Transverse colon (tissue), 4 donors: ENCODE results near the gene RALGPS1. TPM values are rescaled to one million over a fixed set of nuclear protein-coding genes. Genes with fewer than 3 reads are reported as not detected.
A peak's percentile ranks its signal among the peaks of the same experiment; 100 is the strongest.

Experiments
- DNase-seq: peaks from one replicate; pipeline ENCODE4 v3.0.0-alpha.2; 2019
- H3K27ac ChIP-seq, 4 donors: fragments of 200-600 bp; sonication (generic); 2 replicates each; pipeline ENCODE4 v1.5.1; 2016 to 2018; ENCODE audit warnings: inconsistent platforms in 4 of 4
- H3K27me3 ChIP-seq: fragments of 200-600 bp; sonication (generic); 2 replicates; pipeline ENCODE4 v1.5.1; 2017; ENCODE audit warnings: inconsistent platforms
- H3K36me3 ChIP-seq, 4 donors: fragments of 200-600 bp; sonication (generic); 2 replicates each; pipeline ENCODE4 v1.5.1; 2017 to 2019; ENCODE audit warnings: inconsistent platforms in 4 of 4
- H3K4me1 ChIP-seq, 4 donors: fragments of 200-600 bp; sonication (generic); 2 replicates each; pipeline ENCODE4 v1.5.1; 2017 to 2020; ENCODE audit warnings: inconsistent platforms in 4 of 4
- H3K4me3 ChIP-seq, 4 donors: fragments of 200-600 bp; sonication (generic); 1 replicate in 1 of 4; 2 replicates in 3 of 4; pipeline versions ENCODE4 v1.5.1 to v1.6.1; 2017 to 2019; ENCODE audit warnings: inconsistent platforms in 4 of 4
- H3K9me3 ChIP-seq, 2 donors: fragments of 200-600 bp; sonication (generic); 2 replicates each; pipeline ENCODE4 v1.5.1; 2017 to 2019; ENCODE audit warnings: inconsistent platforms in 2 of 2
- EP300 ChIP-seq: sonication (generic); formaldehyde crosslinking; IDR thresholded peaks from one replicate; pipeline ENCODE4 v1.6.1; 2017; ENCODE audit warnings: antibody characterized with exemption, low read depth
- POLR2A ChIP-seq: fragments of 450-650 bp; IDR thresholded peaks from one replicate; pipeline ENCODE4 v1.6.1; 2016; ENCODE audit warnings: antibody characterized with exemption, mild to moderate bottlenecking, moderate library complexity
- POLR2AphosphoS5 ChIP-seq, 3 donors: sonication (generic); formaldehyde crosslinking; IDR thresholded peaks; one replicate each; pipeline ENCODE4 v1.6.1; 2016; ENCODE audit warnings: antibody characterized with exemption in 3 of 3
- WGBS, 2 donors: methylation state at CpG; one replicate each; pipeline ENCODE4 v1.1.5; 2018; ENCODE audit warnings: low coverage in 1 of 2; 5-methylcytosine and 5-hydroxymethylcytosine counted together
- in situ Hi-C, 4 donors: fragments of 200-750 bp; cut with MboI; loops; one replicate each; pipeline versions ENCODE4 v1.15.0 to v1.15.1; 2017; ENCODE audit warnings: low sequenced_read_pairs in 3 of 4, low pct_ligation_motif_present in 1 of 4, low pct_unique_long_range_greater_than_20kb in 1 of 4
- intact Hi-C: fragments of 100-400 bp; cut with DNase I; formaldehyde crosslinking; loops from one replicate; pipeline ENCODE4 v1.15.1; 2023; ENCODE audit warnings: low total_unique reads
- total RNA-seq, 4 donors: library from RNA; depleted of rRNA; stranded (reverse); fragments of >200 nt; gene quantifications; one replicate each; pipeline ENCODE4 v1.1.0, GENCODE V29; 2016
- TF ChIP-seq, protein P1 (sequence below), 5 experiments: fragments of 200-600 bp in 3 of 5; fragments of 450-650 bp in 2 of 5; sonication (generic) in 3 of 5; IDR thresholded peaks; 1 replicate in 2 of 5; 2 replicates in 3 of 5; pipeline ENCODE4 v1.5.1; 2016 to 2017; ENCODE audit warnings: antibody characterized with exemption in 5 of 5, inconsistent platforms in 3 of 5, mild to moderate bottlenecking in 2 of 5, moderate library complexity in 1 of 5

The RALGPS1 gene
- total RNA-seq, 4 donors from 2014 or later = 46.0 to 119 (median 87.6) TPM

DNA sequence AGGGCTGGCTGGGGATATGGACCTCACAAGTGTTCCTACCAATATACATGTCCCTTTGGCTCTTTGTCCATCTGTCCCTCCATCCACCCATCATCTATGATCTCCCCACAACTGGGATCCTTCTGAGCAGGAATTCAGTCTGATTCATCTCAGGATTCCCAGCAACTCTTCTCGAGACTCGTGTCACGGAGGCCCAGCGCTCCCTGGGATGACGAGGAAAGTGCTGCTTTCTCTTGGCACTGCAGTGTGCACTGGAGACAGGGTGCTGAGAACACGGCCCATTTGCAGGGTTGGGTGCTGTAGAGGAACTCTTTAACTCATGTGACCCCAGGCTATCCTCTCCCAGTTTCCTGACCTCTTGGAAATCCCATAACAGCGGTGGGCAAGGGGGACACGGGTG is 135.0 kb downstream of the RALGPS1 start:
- intact Hi-C loops (no loop called here), in situ Hi-C loops (no loop called here)
- TF ChIP-seq, protein P1, sequence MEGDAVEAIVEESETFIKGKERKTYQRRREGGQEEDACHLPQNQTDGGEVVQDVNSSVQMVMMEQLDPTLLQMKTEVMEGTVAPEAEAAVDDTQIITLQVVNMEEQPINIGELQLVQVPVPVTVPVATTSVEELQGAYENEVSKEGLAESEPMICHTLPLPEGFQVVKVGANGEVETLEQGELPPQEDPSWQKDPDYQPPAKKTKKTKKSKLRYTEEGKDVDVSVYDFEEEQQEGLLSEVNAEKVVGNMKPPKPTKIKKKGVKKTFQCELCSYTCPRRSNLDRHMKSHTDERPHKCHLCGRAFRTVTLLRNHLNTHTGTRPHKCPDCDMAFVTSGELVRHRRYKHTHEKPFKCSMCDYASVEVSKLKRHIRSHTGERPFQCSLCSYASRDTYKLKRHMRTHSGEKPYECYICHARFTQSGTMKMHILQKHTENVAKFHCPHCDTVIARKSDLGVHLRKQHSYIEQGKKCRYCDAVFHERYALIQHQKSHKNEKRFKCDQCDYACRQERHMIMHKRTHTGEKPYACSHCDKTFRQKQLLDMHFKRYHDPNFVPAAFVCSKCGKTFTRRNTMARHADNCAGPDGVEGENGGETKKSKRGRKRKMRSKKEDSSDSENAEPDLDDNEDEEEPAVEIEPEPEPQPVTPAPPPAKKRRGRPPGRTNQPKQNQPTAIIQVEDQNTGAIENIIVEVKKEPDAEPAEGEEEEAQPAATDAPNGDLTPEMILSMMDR (IDR thresholded peaks at IDR 0.05) = no peak
- TF ChIP-seq POLR2AphosphoS5 (IDR thresholded peaks at IDR 0.05) (no peak), POLR2A (no peak), EP300 (no peak)
- Histone ChIP-seq H3K9me3 (no peaks in the 10 kb centered on the region), H3K36me3 (no peaks in the 10 kb centered on the region), H3K27me3 (no peaks in the 10 kb centered on the region), H3K4me3 (no peak overlapping the region), H3K4me1 (peaks cover 2 to 29% (median 11%) of the 10 kb centered on the region in 4 donors), H3K27ac (peak overlapping the region in 2 of 4 donors; percentile 15 to 47)
- no peak for DNase-seq
- WGBS, 2 donors = 89 to 91% methylated on average over 7 to 8 of the region's 8 CpGs

- TF ChIP-seq POLR2A = no peak
- no peak for TF ChIP-seq POLR2AphosphoS5 (IDR thresholded peaks at IDR 0.05)
- TF ChIP-seq EP300 = no peak
- TF ChIP-seq, protein P1 (IDR thresholded peaks at IDR 0.05) = no peak
- no peaks in the 10 kb centered on the region for H3K27me3 ChIP-seq
- WGBS, 2 donors = 96% methylated on average over 3 of the region's 3 CpGs; no CpG with 5 or more reads in 1 of the 2 donors
- no peaks in the 10 kb centered on the region for H3K9me3 ChIP-seq
- no peaks in the 10 kb centered on the region for H3K36me3 ChIP-seq
- intact Hi-C loops = no loop called here
- no peak overlapping the region for H3K4me3 ChIP-seq
- DNase-seq = no peak
- H3K27ac ChIP-seq = no peak overlapping the region
- in situ Hi-C loops = no loop called here
- peaks cover 2 to 29% (median 11%) of the 10 kb centered on the region in 4 donors for H3K4me1 ChIP-seq
Observed at GRCh38 chr9:127050152-127050551, 135.6 kb downstream of the RALGPS1 start.

GRCh38 chr9:127050591-127051001 is 136.0 kb downstream of the RALGPS1 start:
- no peak overlapping the region for H3K4me3 ChIP-seq
- no peak for DNase-seq
- H3K27me3 ChIP-seq = no peaks in the 10 kb centered on the region
- intact Hi-C loops = no loop called here
- H3K9me3 ChIP-seq = no peaks in the 10 kb centered on the region
- no peak overlapping the region for H3K27ac ChIP-seq
- WGBS, 2 donors = 92 to 93% methylated on average over 3 to 7 of the region's 7 CpGs
- in situ Hi-C loops = no loop called here
- no peaks in the 10 kb centered on the region for H3K36me3 ChIP-seq
- peaks cover 2 to 29% (median 11%) of the 10 kb centered on the region in 4 donors for H3K4me1 ChIP-seq
- TF ChIP-seq POLR2A (no peak), EP300 (no peak), POLR2AphosphoS5 (IDR thresholded peaks at IDR 0.05) (no peak)
- TF ChIP-seq, protein P1 (IDR thresholded peaks at IDR 0.05) = no peak

DNA sequence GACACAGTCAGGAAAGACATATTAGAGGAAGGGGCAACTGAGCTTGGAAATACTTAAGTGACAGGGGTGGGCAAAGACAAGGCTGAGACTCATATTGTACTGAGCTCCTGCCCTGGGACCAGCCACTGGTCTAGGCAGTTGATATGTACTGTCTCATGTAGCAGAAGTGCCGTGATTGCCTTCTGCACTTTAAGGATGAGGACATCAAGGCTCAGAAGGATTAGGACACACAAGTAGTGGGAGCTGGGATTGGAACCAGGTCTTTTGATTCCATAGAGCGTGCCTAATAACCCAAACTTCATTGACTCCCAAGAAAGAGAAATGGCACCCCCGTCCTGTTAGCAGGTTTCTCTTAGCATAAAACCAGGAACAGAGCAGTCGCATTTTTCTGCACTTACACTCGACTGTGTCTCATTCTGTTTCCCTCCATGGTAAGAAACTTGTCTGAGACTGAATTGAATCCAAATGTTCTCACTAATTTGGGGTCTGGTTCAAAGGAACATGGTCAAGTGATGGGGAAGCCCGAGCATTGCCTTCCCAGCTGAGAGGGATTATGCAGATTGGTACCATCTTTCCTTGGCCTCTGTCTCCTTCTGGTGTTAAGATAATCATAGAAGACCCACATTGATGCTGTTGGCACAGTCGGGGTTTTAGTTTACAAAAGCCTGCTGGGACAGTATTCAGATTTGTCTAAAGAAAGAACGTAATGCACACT is 137.5 kb downstream of the RALGPS1 start:
- no peaks in the 10 kb centered on the region for H3K9me3 ChIP-seq
- peak overlapping the region in 2 of 4 donors; percentile 27 to 48 for H3K27ac ChIP-seq
- intact Hi-C loops = no loop called here
- peaks cover 2 to 29% (median 11%) of the 10 kb centered on the region in 4 donors for H3K4me1 ChIP-seq
- TF ChIP-seq POLR2AphosphoS5 (IDR thresholded peaks at IDR 0.05) = no peak
- TF ChIP-seq, protein P1 (IDR thresholded peaks at IDR 0.05) = no peak
- TF ChIP-seq EP300 = no peak
- TF ChIP-seq POLR2A = no peak
- 88 to 100% methylated on average over 3 to 8 of the region's 8 CpGs for WGBS, 2 donors
- in situ Hi-C loops = no loop called here
- no peak overlapping the region for H3K4me3 ChIP-seq
- H3K36me3 ChIP-seq = no peaks in the 10 kb centered on the region
- H3K27me3 ChIP-seq = no peaks in the 10 kb centered on the region
- no peak for DNase-seq
